Measurements from ENCODE around the gene EXOC3L2. TPM values are rescaled to one million over a fixed set of nuclear protein-coding genes. Genes with fewer than 3 reads are reported as not detected.

EXOC3L2 gene
- total and polyA plus RNA-seq, 2 donors (not counting 3 experiments of a cell fraction or from before 2014, with no cell fraction given), result 0.66 to 1.8 TPM

- H3K9me3 ChIP-seq (replicated peaks; ENCODE audit: control insufficient read depth, insufficient read depth, low read length), result no peaks in the 10 kb centered on the region
- POLR2A ChIA-PET, result no interaction called here
- BruUV-seq (replicated peaks), result no TSS peak
- CTCF ChIA-PET, result no interaction called here
- FAIRE-seq (no peak), DNase-seq (ENCODE audit: low read depth, low spot score) (no peak)
- no peak overlapping the region for H3K4me3 ChIP-seq (replicated peaks in 1 of 3; ENCODE audit: insufficient read depth in 1 of 3, low read depth in 1 of 3, low read length in 3 of 3)
- H3K79me2 ChIP-seq (ENCODE audit: control insufficient read depth, insufficient read depth, low read length), result no peaks in the 10 kb centered on the region
- H3K9me1 ChIP-seq (replicated peaks; ENCODE audit: control insufficient read depth, extremely low read depth, insufficient read depth, low read length), result no peaks in the 10 kb centered on the region
- H3K9ac ChIP-seq (replicated peaks; ENCODE audit: extremely low read depth, insufficient read depth, low read length), result no peak overlapping the region
- intact Hi-C loops (cut with micrococcal nuclease), result no loop called here
- no peaks in the 10 kb centered on the region for H4K20me1 ChIP-seq (replicated peaks; ENCODE audit: control insufficient read depth, extremely low read depth, insufficient read depth, low read length)
- no peak overlapping the region for H2AFZ ChIP-seq (ENCODE audit: low read depth, low read length)
- TF ChIP-seq CTCF (IDR thresholded peaks at IDR 0.05; ENCODE audit: extremely low read depth in 1 of 2, insufficient read depth in 1 of 2, low read depth in 1 of 2, low read length in 2 of 2), result no peak
- no peak for TF ChIP-seq JUN (IDR thresholded peaks at IDR 0.05; ENCODE audit: borderline replicate concordance, insufficient read depth, insufficient read length, low read depth)
- TF ChIP-seq FOS (IDR thresholded peaks at IDR 0.05; ENCODE audit: borderline replicate concordance, insufficient read depth, low read length), result no peak
- TF ChIP-seq GATA2 (IDR thresholded peaks at IDR 0.05; ENCODE audit: insufficient read depth, insufficient read length, low read depth, low read length), result no peak
- TF ChIP-seq POLR2A (IDR thresholded peaks at IDR 0.05; ENCODE audit: low read depth, low read length), result no peak
- TF ChIP-seq MAX (IDR thresholded peaks at IDR 0.05; ENCODE audit: insufficient read depth, insufficient read length), result no peak
- TF ChIP-seq POLR2AphosphoS5 (IDR thresholded peaks at IDR 0.05; ENCODE audit: insufficient read depth, low read depth, low read length), result no peak
- no peak for TF ChIP-seq MYC (IDR thresholded peaks at IDR 0.05; ENCODE audit: low read depth, low read length)
- TF ChIP-seq EZH2 (IDR thresholded peaks at IDR 0.05; ENCODE audit: borderline replicate concordance, low read depth, low read length, severe bottlenecking), result no peak
- peaks cover 0 to 14% of the 10 kb centered on the region in 2 experiments for H3K36me3 ChIP-seq (ENCODE audit: control insufficient read depth in 2 of 2, extremely low read depth in 1 of 2, insufficient read depth in 2 of 2, low read length in 2 of 2)
- dilution Hi-C loops (cut with MboI; ENCODE audit: extremely low pct_ligation_motif_present, low sequenced_read_pairs), result no loop called here
- H3K4me2 ChIP-seq (ENCODE audit: insufficient read depth, low read length), result no peak overlapping the region
- H3K27ac ChIP-seq (ENCODE audit: insufficient read depth, low read depth, low read length), result no peak overlapping the region
- H3K4me1 ChIP-seq (ENCODE audit: control insufficient read depth, extremely low read depth, insufficient read depth, low read length), result no peaks in the 10 kb centered on the region
- H3K27me3 ChIP-seq (ENCODE audit: control insufficient read depth in 2 of 2, insufficient read depth in 2 of 2, low read length in 2 of 2), result no peaks in the 10 kb centered on the region
These were observed 20.2 kb upstream of the EXOC3L2 start for GRCh38 chr19:45265375-45265774.
